Breast epithelium (tissue), 3 donors: Measurements from ENCODE around the gene PIGU.

Experiments used
- POLR2A ChIP-seq: fragments of 450-650 bp; IDR thresholded peaks from one replicate; pipeline ENCODE4 v1.6.1; 2016; ENCODE audit warnings: antibody characterized with exemption, mild to moderate bottlenecking, moderate library complexity
- TF ChIP-seq, protein P1 (sequence below), 3 donors: fragments of 450-650 bp; IDR thresholded peaks; one replicate each; pipeline ENCODE4 v1.5.1; 2016 to 2017; ENCODE audit warnings: antibody characterized with exemption in 3 of 3, mild to moderate bottlenecking in 3 of 3, moderate library complexity in 3 of 3

DNA sequence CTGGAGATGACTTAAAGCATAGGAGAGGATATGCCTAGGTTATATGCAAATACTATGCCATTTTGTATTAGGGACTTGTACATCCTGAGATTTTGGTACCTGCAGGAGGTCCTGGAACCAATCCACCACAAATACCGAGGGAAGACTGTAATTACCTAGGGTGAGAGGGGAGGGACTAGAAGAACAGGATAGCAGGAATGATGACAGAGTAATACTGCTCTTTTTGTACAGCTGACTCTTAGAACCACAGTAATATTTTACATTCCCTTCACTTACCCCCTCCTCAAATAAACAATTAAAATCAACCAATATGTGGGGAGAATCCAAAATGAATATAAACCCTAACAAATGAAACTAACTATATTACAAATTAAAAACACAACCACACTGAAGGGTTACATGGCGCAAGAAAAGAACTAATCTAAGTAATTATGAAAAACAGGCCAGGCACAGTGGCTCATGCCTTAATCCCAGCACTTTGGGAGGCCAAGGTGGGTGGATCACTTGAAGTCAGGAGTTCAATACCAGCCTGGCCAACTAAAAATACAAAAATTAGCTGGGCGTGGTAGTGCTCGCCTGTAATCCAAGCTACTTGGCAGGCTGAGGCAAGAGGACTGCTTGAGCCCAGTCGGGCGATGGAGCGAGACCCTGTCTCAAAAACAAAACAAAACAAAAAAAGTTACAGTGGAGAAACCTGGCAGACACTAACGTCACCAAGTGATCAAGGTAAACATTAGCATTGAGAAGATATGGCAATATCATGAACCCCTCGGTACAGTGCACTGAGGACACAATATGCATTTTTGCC is 81.3 kb downstream of the PIGU start:
- TF ChIP-seq POLR2A, result no peak
- TF ChIP-seq, protein P1, sequence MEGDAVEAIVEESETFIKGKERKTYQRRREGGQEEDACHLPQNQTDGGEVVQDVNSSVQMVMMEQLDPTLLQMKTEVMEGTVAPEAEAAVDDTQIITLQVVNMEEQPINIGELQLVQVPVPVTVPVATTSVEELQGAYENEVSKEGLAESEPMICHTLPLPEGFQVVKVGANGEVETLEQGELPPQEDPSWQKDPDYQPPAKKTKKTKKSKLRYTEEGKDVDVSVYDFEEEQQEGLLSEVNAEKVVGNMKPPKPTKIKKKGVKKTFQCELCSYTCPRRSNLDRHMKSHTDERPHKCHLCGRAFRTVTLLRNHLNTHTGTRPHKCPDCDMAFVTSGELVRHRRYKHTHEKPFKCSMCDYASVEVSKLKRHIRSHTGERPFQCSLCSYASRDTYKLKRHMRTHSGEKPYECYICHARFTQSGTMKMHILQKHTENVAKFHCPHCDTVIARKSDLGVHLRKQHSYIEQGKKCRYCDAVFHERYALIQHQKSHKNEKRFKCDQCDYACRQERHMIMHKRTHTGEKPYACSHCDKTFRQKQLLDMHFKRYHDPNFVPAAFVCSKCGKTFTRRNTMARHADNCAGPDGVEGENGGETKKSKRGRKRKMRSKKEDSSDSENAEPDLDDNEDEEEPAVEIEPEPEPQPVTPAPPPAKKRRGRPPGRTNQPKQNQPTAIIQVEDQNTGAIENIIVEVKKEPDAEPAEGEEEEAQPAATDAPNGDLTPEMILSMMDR (IDR thresholded peaks at IDR 0.05), result no peak
